Anterior cingulate cortex (tissue), 58 donors: ENCODE results near the gene MRPL10.

Experiments used
- DNase-seq, 58 donors: peaks; one replicate each; lab custom pipeline; 2025; lab: John Stamatoyannopoulos, UW

The MRPL10 gene

GRCh38 chr17:47841488-47842291 lies 10.3 kb upstream of the MRPL10 start:
- peak in 1 of 58 donors; percentile 16 for DNase-seq

- peak in 57 of 58 donors; percentile 27 to 90 (median 77) for DNase-seq
Measured at GRCh38 chr17:47840742-47841487, 9.6 kb upstream of the MRPL10 start, which contains the start of gene SCRN2. Gene SCRN2, minus strand, starts transcription at chr17:47841273. Its CDS starts 430 bp downstream, at chr17:47840843.

GRCh38 chr17:47840001-47840741 lies 8.8 kb upstream of the MRPL10 start:
- DNase-seq = no peak

- no peak for DNase-seq
Measured at GRCh38 chr17:47839071-47839470, 7.7 kb upstream of the MRPL10 start.

- no peak for DNase-seq
Measured at GRCh38 chr17:47838636-47839035, 7.3 kb upstream of the MRPL10 start.

GRCh38 chr17:47837401-47838039 lies 6.2 kb upstream of the MRPL10 start:
- DNase-seq = no peak

GRCh38 chr17:47836601-47837000 lies 5.3 kb upstream of the MRPL10 start:
- DNase-seq = no peak

GRCh38 chr17:47834756-47835155 lies 3.4 kb upstream of the MRPL10 start:
- DNase-seq = no peak

- DNase-seq = peak in 7 of 58 donors; percentile 6 to 52 (median 17)
Measured at GRCh38 chr17:47831934-47832327, 590 bp upstream of the MRPL10 start.

GRCh38 chr17:47830396-47831002 lies 842 bp downstream of the MRPL10 start:
- DNase-seq = no peak

- DNase-seq = no peak
Measured at GRCh38 chr17:47829870-47830269, 1.5 kb downstream of the MRPL10 start.

- DNase-seq = no peak
Measured at GRCh38 chr17:47823519-47823918, 7.8 kb downstream of the MRPL10 start.

GRCh38 chr17:47822785-47823184 lies 8.6 kb downstream of the MRPL10 start:
- no peak for DNase-seq

- peak in 56 of 58 donors; percentile 6 to 88 (median 72) for DNase-seq
Measured at GRCh38 chr17:47821424-47822391, 9.6 kb downstream of the MRPL10 start, which contains the start of gene OSBPL7. Gene OSBPL7, minus strand, starts transcription at chr17:47821794. Its CDS starts 1,516 bp downstream, at chr17:47820278.

- no peak for DNase-seq
Measured at GRCh38 chr17:47821031-47821423, 10.3 kb downstream of the MRPL10 start.

GRCh38 chr17:47820033-47820789 lies 11.1 kb downstream of the MRPL10 start:
- no peak for DNase-seq

GRCh38 chr17:47819475-47819874 lies 11.9 kb downstream of the MRPL10 start:
- DNase-seq = no peak
